ENCODE data around the gene PRKCD. TPM values are rescaled to one million over a fixed set of nuclear protein-coding genes. Genes with fewer than 3 reads are reported as not detected.
A peak's percentile ranks its signal among the peaks of the same experiment; 100 is the strongest.

Gene PRKCD
- total and polyA plus RNA-seq, 9 of the 15 experiments (the other 6 are each of a cell fraction or from before 2014, with no cell fraction given) = 2.5 to 19.5 (median 6.1) TPM

GRCh38 chr3:53236112-53236841 lies 75.3 kb downstream of the PRKCD start (continued):
- TF ChIP-seq ZNF184 (CRISPR knock-in tag; IDR thresholded peaks at IDR 0.05) (no peak), GATAD2B (IDR thresholded peaks at IDR 0.05; ENCODE audit: borderline replicate concordance) (no peak), MED1 (CRISPR knock-in tag; IDR thresholded peaks at IDR 0.05; ENCODE audit: borderline replicate concordance) (no peak), ZNF263 (CRISPR knock-in tag; IDR thresholded peaks at IDR 0.05; ENCODE audit: borderline replicate concordance) (peak; percentile 29; the same call in 1 of the 2 replicates), RCOR1 (IDR thresholded peaks at IDR 0.05; ENCODE audit: borderline replicate concordance in 1 of 2, low read depth in 2 of 2, low read length in 2 of 2) (no peak), ZKSCAN3 (CRISPR knock-in tag; IDR thresholded peaks at IDR 0.05) (no peak), CTCFL (IDR thresholded peaks at IDR 0.05; ENCODE audit: borderline replicate concordance, insufficient read depth, low read depth, low read length, poor library complexity, severe bottlenecking) (no peak), MEF2D (tag; conservative IDR thresholded peaks at IDR 0.05; ENCODE audit: low read depth) (peak; percentile 71), HNRNPUL1 (IDR thresholded peaks at IDR 0.05; ENCODE audit: low read length) (no peak), YY1 (IDR thresholded peaks at IDR 0.05; ENCODE audit: borderline replicate concordance in 1 of 3, control insufficient read depth in 1 of 3, extremely low read depth in 1 of 3, insufficient read depth in 3 of 3, insufficient read length in 1 of 3, insufficient replicate concordance in 2 of 3, low read depth in 1 of 3, low read length in 2 of 3) (no peak), PTBP1 (IDR thresholded peaks at IDR 0.05; ENCODE audit: low read depth, low read length) (no peak), ZNF398 (CRISPR knock-in tag; IDR thresholded peaks at IDR 0.05) (no peak), BRD4 (IDR thresholded peaks at IDR 0.05) (no peak), ZKSCAN1 (IDR thresholded peaks at IDR 0.05; ENCODE audit: low read depth, low read length) (no peak), ZNF644 (tag; IDR thresholded peaks at IDR 0.05; ENCODE audit: low read depth) (peak; percentile 47; the same call in 1 of the 2 replicates), ZNF76 (CRISPR knock-in tag; IDR thresholded peaks at IDR 0.05; ENCODE audit: borderline replicate concordance) (peak; percentile 87), NR3C1 (CRISPR knock-in tag; IDR thresholded peaks at IDR 0.05) (no peak), SMAD2 (IDR thresholded peaks at IDR 0.05; ENCODE audit: low read depth, low read length) (no peak), FOS (IDR thresholded peaks at IDR 0.05; ENCODE audit: extremely low read depth, insufficient read length) (no peak), TAF1 (IDR thresholded peaks at IDR 0.05; ENCODE audit: control insufficient read depth, extremely low read depth, insufficient read depth, low read length, severe bottlenecking) (no peak), FOXA1 (IDR thresholded peaks at IDR 0.05; ENCODE audit: borderline replicate concordance) (no peak), ILF3 (IDR thresholded peaks at IDR 0.05; ENCODE audit: borderline replicate concordance) (no peak), ZBTB9 (CRISPR knock-in tag; IDR thresholded peaks at IDR 0.05) (peak; percentile 87)
